CD4-positive, alpha-beta T cell (primary cell): ENCODE measurements around the gene PKP4. TPM values are rescaled to one million over a fixed set of nuclear protein-coding genes. Genes with fewer than 3 reads are reported as not detected.
"Not testable (repeated sequence)": the region's sequence is repeated elsewhere in the genome, so short reads cannot be mapped to it uniquely, and the experiment has no call there.

Experiments used
- ATAC-seq: fragments of 200-7000 bp; cut with Tn5 transposase; one replicate; pipeline ENCODE4 v1.10.0; 2022; ENCODE audit warnings: mild to moderate bottlenecking; ENCODE audit not compliant: poor library complexity
- CTCF ChIA-PET: fragments of 350-600 bp; sonication (Branson Sonifier 250); formaldehyde crosslinking; loops from one replicate; lab custom pipeline; 2021; ENCODE audit warnings: antibody characterized with exemption, inconsistent platforms; lab: Charles Lee
- POLR2A ChIA-PET: fragments of 350-600 bp; sonication (Branson Sonifier 250); formaldehyde crosslinking; loops from one replicate; lab custom pipeline; 2021; ENCODE audit warnings: antibody characterized with exemption, inconsistent platforms; lab: Charles Lee
- DNase-seq, 14 experiments: peaks; one replicate each; pipeline ENCODE4 v3.0.0-alpha.2; 2013 to 2020; ENCODE audit warnings: mixed read lengths in 2 of 14
- H3K27ac ChIP-seq, 2 donors: one replicate each; pipeline versions ENCODE4 v1.5.1 to v1.7.0; 2013; ENCODE audit warnings: low read length in 2 of 2, low read depth in 1 of 2, mild to moderate bottlenecking in 1 of 2
- H3K27me3 ChIP-seq, 2 experiments: 1 replicate in 1 of 2; 2 replicates in 1 of 2; pipeline versions ENCODE4 v1.6.1 to v1.7.0; 2013; ENCODE audit warnings: low read length in 2 of 2, control low read depth in 1 of 2, mild to moderate bottlenecking in 1 of 2, moderate library complexity in 1 of 2; ENCODE audit not compliant: insufficient read depth in 2 of 2, control insufficient read depth in 1 of 2
- H3K36me3 ChIP-seq: one replicate; pipeline ENCODE4 v1.6.1; 2013; ENCODE audit warnings: low read length, control low read depth; ENCODE audit not compliant: insufficient read depth
- H3K4me1 ChIP-seq: one replicate; pipeline ENCODE4 v1.6.1; 2013; ENCODE audit warnings: low read length, control low read depth; ENCODE audit not compliant: insufficient read depth
- H3K4me3 ChIP-seq: one replicate; pipeline ENCODE4 v1.5.1; 2013; ENCODE audit warnings: mild to moderate bottlenecking, low read length, moderate library complexity
- H3K9me3 ChIP-seq, 2 experiments: 1 replicate in 1 of 2; 2 replicates in 1 of 2; pipeline versions ENCODE4 v1.6.1 to v1.7.0; 2013; ENCODE audit warnings: low read length in 2 of 2, mild to moderate bottlenecking in 2 of 2, control low read depth in 1 of 2, moderate library complexity in 1 of 2; ENCODE audit not compliant: control insufficient read depth in 1 of 2, insufficient read depth in 1 of 2
- H3K27ac Mint-ChIP-seq: one replicate; pipeline ENCODE4 v1.8.0; 2020; ENCODE audit warnings: mixed read lengths
- H3K27me3 Mint-ChIP-seq: one replicate; pipeline ENCODE4 v1.8.0; 2021; ENCODE audit warnings: mixed read lengths
- H3K36me3 Mint-ChIP-seq: one replicate; pipeline ENCODE4 v1.8.0; 2021; ENCODE audit warnings: low read depth, mixed read lengths
- H3K4me1 Mint-ChIP-seq: one replicate; pipeline ENCODE4 v1.8.0; 2021; ENCODE audit warnings: low read depth, mixed read lengths
- H3K4me3 Mint-ChIP-seq: one replicate; pipeline ENCODE4 v1.8.0; 2020; ENCODE audit warnings: mild to moderate bottlenecking, mixed read lengths
- H3K9me3 Mint-ChIP-seq: one replicate; pipeline ENCODE4 v1.8.0; 2020; ENCODE audit warnings: mixed read lengths
- CTCF ChIP-seq: fragments of 200-600 bp; IDR thresholded peaks from one replicate; pipeline ENCODE4 v1.8.0; 2022; ENCODE audit warnings: antibody characterized with exemption, mild to moderate bottlenecking
- intact Hi-C, 2 experiments: fragments of 100-400 bp; cut with DNase I in 1 of 2; cut with micrococcal nuclease in 1 of 2; formaldehyde crosslinking; loops; one replicate each; pipeline versions ENCODE4 v1.15.1 to v1.9.0; 2023 to 2025; cut with DNase I, micrococcal nuclease
- total RNA-seq, 174 experiments: library from RNA in 2 of 174; stranded (reverse) in 2 of 174; gene quantifications; one replicate each; pipeline ENCODE4 v1.2.3 and lab custom pipeline; 2021 to 2026

PKP4 gene
- total RNA-seq, 2 experiments from 2014 or later, result 10.8 to 14.6 TPM

- Histone ChIP-seq H3K27ac (no peak overlapping the region), H3K9me3 (no peaks in the 10 kb centered on the region), H3K4me1 (no peaks in the 10 kb centered on the region), H3K36me3 (no peaks in the 10 kb centered on the region), H3K27me3 (no peaks in the 10 kb centered on the region), H3K4me3 (no peak overlapping the region)
- Mint-ChIP-seq H3K4me3 (no peak overlapping the region), H3K9me3 (no peaks in the 10 kb centered on the region), H3K27ac (no peak overlapping the region), H3K36me3 (no peaks in the 10 kb centered on the region), H3K4me1 (no peaks in the 10 kb centered on the region), H3K27me3 (no peaks in the 10 kb centered on the region)
- intact Hi-C loops, result no loop called here
- TF ChIP-seq CTCF, result no peak
- ChIA-PET CTCF (no interaction called here), POLR2A (no interaction called here)
- DNase-seq (no peak), ATAC-seq (no peak)
These were observed 236.7 kb downstream of the PKP4 start for GRCh38 chr2:158693476-158693875.

GRCh38 chr2:158695305-158695704 is 238.6 kb downstream of the PKP4 start:
- ATAC-seq (no peak), DNase-seq (no peak)
- POLR2A ChIA-PET, result no interaction called here
- H3K4me3 Mint-ChIP-seq, result no peak overlapping the region
- Histone ChIP-seq H3K36me3 (no peaks in the 10 kb centered on the region), H3K4me3 (no peak overlapping the region), H3K4me1 (no peaks in the 10 kb centered on the region), H3K27ac (no peak overlapping the region), H3K9me3 (no peaks in the 10 kb centered on the region), H3K27me3 (no peaks in the 10 kb centered on the region)
- CTCF ChIA-PET, result no interaction called here
- intact Hi-C loops, result no loop called here
- no peaks in the 10 kb centered on the region for H3K27me3 Mint-ChIP-seq
- H3K9me3 Mint-ChIP-seq, result no peaks in the 10 kb centered on the region
- H3K4me1 Mint-ChIP-seq, result no peaks in the 10 kb centered on the region
- no peaks in the 10 kb centered on the region for H3K36me3 Mint-ChIP-seq
- TF ChIP-seq CTCF, result no peak
- no peak overlapping the region for H3K27ac Mint-ChIP-seq

- H3K9me3 Mint-ChIP-seq, H3K36me3 Mint-ChIP-seq, H3K27me3 ChIP-seq, H3K9me3 ChIP-seq, POLR2A ChIA-PET, CTCF ChIA-PET, H3K4me3 ChIP-seq, H3K27ac Mint-ChIP-seq, H3K4me1 ChIP-seq, H3K4me1 Mint-ChIP-seq, ATAC-seq, DNase-seq, H3K36me3 ChIP-seq, H3K27me3 Mint-ChIP-seq, intact Hi-C loops, H3K4me3 Mint-ChIP-seq, H3K27ac ChIP-seq: not testable (repeated sequence)
These were observed 239.0 kb downstream of the PKP4 start for GRCh38 chr2:158695744-158696143.

- H3K9me3 ChIP-seq, result no peaks in the 10 kb centered on the region
- CTCF ChIA-PET, result no interaction called here
These were observed 242.6 kb downstream of the PKP4 start for GRCh38 chr2:158699323-158699722.

More at GRCh38 chr2:158699323-158699722, 242.6 kb downstream of the PKP4 start:
- ATAC-seq (no peak), DNase-seq (no peak)
- no peak overlapping the region for H3K27ac ChIP-seq
- no peak overlapping the region for H3K27ac Mint-ChIP-seq
- no peaks in the 10 kb centered on the region for H3K36me3 Mint-ChIP-seq
- H3K27me3 Mint-ChIP-seq, result no peaks in the 10 kb centered on the region
- intact Hi-C loops, result no loop called here
- no peaks in the 10 kb centered on the region for H3K27me3 ChIP-seq
- no peaks in the 10 kb centered on the region for H3K4me1 ChIP-seq
- no peak for TF ChIP-seq CTCF
- H3K4me1 Mint-ChIP-seq, result no peaks in the 10 kb centered on the region
- POLR2A ChIA-PET, result no interaction called here
- no peaks in the 10 kb centered on the region for H3K36me3 ChIP-seq
- H3K9me3 Mint-ChIP-seq, result no peaks in the 10 kb centered on the region
- no peak overlapping the region for H3K4me3 Mint-ChIP-seq
- no peak overlapping the region for H3K4me3 ChIP-seq
